Epithelial cell of proximal tubule (primary cell): ENCODE data around the gene CAPN13. TPM values are rescaled to one million over a fixed set of nuclear protein-coding genes. Genes with fewer than 3 reads are reported as not detected.

ENCODE experiments used
- DNase-seq: peaks from one replicate; pipeline ENCODE4 v3.0.0-alpha.2; 2011; ENCODE audit warnings: low read depth
- H3K4me3 ChIP-seq: 2 replicates; pipeline ENCODE4 v1.5.1; 2011; ENCODE audit warnings: low read depth, mild to moderate bottlenecking, low read length
- total RNA-seq: library from RNA; depleted of rRNA; stranded (reverse); fragments of >200 nt; gene quantifications from 2 replicates; pipeline ENCODE4 v1.2.3, GENCODE V29; 2015
- TF ChIP-seq, protein P1 (sequence below): conservative IDR thresholded peaks from 2 replicates; pipeline ENCODE4 v1.5.1; 2012; ENCODE audit warnings: low read depth, mild to moderate bottlenecking, low read length

The CAPN13 gene
- total RNA-seq, 1 donor from 2014 or later: 0.63 TPM

DNA sequence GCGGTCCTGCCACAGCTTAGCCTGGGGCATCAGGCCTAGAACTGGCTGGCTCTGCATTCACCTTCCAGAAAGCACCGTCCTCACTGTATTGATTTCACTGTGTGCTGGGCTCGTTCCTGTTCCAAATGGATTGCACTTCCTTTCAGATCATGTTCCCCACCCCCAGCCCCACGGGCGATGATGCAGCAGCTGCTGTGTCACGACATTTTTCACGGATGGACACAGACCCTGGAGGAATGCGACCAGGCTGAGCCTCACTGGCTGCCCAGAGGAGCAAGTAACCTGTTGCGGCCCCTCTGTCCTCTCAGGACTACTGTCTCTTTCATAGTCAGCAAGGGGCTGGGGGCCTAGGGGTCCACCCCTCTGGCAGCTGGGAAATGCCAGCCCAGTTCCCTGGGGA, 50.3 kb downstream of the CAPN13 start:
- TF ChIP-seq, protein P1, sequence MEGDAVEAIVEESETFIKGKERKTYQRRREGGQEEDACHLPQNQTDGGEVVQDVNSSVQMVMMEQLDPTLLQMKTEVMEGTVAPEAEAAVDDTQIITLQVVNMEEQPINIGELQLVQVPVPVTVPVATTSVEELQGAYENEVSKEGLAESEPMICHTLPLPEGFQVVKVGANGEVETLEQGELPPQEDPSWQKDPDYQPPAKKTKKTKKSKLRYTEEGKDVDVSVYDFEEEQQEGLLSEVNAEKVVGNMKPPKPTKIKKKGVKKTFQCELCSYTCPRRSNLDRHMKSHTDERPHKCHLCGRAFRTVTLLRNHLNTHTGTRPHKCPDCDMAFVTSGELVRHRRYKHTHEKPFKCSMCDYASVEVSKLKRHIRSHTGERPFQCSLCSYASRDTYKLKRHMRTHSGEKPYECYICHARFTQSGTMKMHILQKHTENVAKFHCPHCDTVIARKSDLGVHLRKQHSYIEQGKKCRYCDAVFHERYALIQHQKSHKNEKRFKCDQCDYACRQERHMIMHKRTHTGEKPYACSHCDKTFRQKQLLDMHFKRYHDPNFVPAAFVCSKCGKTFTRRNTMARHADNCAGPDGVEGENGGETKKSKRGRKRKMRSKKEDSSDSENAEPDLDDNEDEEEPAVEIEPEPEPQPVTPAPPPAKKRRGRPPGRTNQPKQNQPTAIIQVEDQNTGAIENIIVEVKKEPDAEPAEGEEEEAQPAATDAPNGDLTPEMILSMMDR: no peak
- H3K4me3 ChIP-seq: no peak overlapping the region
- DNase-seq: no peak

DNA sequence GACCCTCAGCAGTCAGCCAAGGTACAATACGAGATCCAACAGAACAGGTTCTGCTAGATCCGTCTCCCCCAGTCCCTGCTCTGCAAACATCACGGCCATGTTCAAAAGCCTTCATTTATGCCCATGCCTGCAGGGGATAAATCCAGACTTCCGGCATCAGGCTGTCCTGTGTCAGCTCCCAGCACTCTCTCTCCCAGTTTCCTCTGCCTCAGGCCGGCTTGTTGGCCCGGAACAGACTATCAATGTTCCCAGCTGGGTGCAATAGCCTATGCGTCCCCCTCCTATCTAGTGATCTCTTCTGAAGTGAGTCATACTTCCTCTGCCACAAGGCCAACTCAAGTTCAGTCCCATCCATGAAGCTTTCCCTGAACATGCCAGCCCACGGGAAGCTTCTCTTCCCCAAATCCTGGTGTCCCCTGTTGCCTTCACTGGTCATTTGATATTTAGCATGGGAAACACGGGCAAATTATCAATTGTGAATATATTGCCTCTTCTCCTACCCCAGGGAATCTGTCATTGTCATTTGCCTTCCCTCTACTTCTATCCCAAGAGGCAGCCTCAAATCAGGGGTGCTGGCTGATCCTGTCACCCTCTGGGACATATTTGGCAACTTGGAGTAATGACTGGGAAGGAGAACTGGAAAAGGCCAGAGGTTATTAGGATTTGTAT, 51.1 kb downstream of the CAPN13 start:
- TF ChIP-seq, protein P1: no peak
- DNase-seq: no peak
- no peak overlapping the region for H3K4me3 ChIP-seq

DNA sequence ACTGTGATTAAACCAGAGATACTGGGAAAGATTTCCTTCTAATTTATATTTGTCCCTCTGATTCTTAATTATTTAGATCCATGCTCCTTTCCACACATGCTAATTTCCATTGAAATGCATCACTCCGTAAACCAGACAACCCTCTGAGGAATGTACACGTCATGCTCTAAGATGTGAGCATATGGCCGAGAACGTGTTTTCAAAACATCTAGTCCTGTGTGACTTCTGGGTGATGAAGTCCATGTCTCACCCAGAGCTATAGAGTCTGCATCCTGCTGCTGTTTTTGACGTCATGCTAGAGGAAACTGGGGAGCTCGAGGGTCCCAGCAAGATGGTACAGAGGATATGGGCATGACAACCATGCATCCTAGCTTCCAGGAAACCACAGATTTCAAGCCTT, 53.6 kb downstream of the CAPN13 start:
- H3K4me3 ChIP-seq: no peak overlapping the region
- no peak for DNase-seq
- TF ChIP-seq, protein P1: no peak

DNA sequence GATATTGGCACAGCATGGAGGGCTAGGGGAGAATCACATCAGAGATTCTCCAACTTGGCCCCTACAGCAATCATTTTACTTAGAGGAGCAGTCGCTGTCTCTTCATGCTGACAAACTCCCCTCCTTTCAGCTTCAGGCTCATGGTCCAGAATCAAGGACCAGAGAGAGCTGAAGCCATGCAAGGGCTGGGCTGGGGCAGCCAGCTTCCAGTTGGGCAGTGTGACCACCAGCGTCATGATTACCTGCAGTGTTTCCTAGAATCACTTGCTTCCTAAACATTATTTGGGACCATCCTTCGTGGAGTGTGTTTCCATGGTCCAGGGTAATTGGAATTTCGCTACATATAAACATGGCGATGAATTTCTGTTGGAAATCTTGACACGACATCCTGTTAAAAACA, 54.4 kb downstream of the CAPN13 start:
- H3K4me3 ChIP-seq: no peak overlapping the region
- no peak for DNase-seq
- TF ChIP-seq, protein P1: no peak

DNA sequence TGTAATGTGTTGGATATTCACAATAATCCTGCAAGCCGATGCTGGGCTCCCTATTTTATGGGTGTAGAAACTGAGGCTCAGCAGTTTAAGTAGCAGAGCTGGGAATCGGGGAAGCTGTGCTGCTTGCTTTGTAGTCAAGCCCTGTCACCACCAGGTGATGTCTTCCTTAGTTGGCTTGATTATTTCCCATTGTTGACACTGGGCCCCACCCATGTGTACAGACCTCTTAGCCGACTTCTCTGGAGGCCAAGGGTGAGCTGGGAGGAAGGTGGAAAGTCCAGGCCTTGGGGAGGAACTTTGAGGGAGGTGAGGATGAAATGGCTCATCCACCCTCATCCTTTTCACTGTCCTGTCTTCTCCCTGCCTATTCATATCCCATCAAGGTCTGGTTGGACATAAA, 60.0 kb downstream of the CAPN13 start:
- DNase-seq: no peak
- no peak overlapping the region for H3K4me3 ChIP-seq
- TF ChIP-seq, protein P1: no peak

DNA sequence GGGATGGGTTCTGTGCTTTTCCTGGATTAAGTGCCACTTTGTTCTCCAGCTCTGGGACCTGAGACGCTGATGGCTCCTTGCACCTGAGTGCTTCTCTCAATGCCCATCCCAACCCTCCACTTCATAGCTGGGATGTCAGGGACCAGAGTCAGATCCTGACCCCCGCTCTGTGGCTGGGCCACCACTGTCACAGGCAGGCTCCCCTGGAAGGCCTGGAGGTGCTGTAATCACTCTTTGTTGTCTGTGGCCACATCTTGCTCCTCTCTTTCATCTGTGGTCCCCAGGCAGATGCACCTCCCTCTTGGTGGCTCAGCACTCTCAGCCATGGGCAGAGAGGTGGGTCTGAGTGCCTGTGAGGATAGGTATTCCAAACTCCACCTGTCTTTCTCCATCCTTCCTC, 62.4 kb downstream of the CAPN13 start:
- H3K4me3 ChIP-seq: no peak overlapping the region
- TF ChIP-seq, protein P1: no peak
- DNase-seq: no peak

DNA sequence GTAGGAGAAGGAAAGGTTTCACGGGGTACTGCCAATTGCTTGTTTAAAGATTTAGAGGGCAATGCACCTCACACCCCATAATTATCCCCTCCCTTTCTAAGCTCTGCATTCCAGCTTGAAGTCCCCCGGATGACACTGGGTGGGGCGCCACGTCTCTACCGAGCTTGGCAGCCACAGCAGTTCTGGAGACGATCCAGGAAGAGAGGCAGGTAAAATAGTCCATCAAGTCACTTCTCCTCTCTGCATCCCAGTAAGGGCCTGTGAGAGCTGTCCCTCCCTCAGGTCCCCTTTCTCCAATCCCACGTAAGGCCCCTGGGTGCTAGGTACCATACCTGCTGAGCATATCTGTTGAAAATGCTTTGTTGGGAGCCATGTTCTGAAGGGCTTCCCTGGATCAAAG, 65.7 kb downstream of the CAPN13 start:
- TF ChIP-seq, protein P1: no peak
- H3K4me3 ChIP-seq: no peak overlapping the region
- no peak for DNase-seq
